ENCODE results near the gene TSPAN10.

The TSPAN10 gene

DNA sequence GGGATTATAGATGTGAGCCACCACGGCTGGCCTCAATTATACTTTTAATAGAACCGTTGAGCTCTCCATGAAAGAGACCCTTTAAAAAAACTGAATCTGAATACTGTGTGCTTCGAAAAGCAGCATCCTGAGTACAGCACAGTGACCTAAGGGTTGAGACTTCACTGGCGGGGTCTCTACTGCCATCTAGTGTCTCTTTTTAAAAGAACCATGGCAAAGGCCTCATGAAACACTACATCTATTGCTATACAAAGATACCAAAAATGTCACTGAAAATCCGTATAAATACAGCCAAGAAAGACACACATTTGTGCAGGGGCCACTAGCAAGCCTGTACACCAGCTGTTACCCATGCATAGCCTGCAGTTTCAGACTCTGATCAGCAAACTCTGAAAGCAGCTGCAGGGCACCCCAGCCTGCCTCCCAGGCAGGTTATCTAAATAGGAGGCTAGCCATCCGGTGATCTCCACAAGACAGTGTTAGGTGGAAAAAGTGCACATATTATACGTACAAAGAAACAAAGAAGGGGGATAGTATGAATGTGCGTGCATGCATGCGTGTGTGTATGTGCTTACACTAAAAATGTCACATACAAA lies 35.4 kb upstream of the TSPAN10 start:
- peak; percentile 77 for DNase-seq (ENCODE audit: low read depth)
- no peak overlapping the region for H3K4me3 ChIP-seq (ENCODE audit: control insufficient read depth, low read depth, low read length)
- TF ChIP-seq CTCF (conservative IDR thresholded peaks at IDR 0.05; ENCODE audit: control insufficient read depth, insufficient read depth, low read depth, low read length) = peak; percentile 83

DNA sequence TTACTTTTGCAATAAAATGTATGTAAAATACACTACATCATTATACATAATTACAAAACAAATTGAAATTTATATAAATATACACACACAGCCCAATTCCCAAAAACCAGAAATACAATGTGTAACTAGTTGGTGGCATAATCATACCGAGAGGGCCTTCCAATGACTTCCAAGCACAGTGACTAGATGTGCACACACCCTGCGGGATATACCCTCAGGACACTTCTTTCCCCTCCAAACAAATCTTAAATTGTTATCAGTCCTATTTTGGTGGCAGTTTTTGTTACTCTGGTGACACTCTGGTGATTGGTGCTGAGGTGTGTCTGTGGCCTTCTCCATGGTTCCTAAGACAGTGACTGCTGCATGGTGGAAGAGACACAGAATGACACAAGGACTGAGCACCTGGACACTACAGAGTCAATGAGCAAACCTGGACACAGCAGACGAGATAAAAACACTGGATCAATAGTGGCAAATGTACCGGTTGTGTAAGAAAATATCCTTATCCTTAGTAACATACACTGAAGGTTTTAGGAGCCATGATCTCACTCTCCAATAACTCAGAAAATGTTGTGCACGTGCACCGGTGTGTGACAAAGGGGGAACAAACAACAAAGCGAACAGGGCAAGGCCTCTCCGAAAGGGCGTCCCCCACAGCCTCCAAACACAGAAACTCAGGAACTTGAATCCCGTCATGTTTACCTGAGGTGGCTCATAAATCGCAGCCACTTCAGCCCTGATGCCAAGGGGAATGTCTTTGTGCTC lies 33.0 kb upstream of the TSPAN10 start:
- TF ChIP-seq CTCF (conservative IDR thresholded peaks at IDR 0.05; ENCODE audit: control insufficient read depth, insufficient read depth, low read depth, low read length) = no peak
- DNase-seq (ENCODE audit: low read depth) = no peak
- no peak overlapping the region for H3K4me3 ChIP-seq (ENCODE audit: control insufficient read depth, low read depth, low read length)

DNA sequence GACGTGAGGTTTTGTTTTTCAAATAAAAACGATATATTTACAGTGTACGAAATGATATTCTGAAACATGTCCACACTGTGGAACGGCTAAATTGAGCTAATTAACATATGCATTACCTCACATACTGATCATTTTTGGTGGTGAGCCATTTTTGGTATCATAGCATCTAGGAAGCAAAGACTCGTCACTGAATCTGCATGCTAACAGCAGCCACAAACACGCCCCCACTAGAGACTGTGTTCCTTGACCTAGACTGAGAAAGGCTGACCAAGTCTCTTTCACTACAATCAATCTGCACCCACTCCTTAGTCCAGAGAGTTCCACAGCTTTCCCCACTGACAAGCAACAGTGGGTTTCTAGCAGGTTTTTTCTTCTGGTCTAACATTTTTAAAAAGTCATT lies 29.6 kb upstream of the TSPAN10 start:
- DNase-seq (ENCODE audit: low read depth) = peak; percentile 55
- H3K4me3 ChIP-seq (ENCODE audit: control insufficient read depth, low read depth, low read length) = no peak overlapping the region
- TF ChIP-seq CTCF (conservative IDR thresholded peaks at IDR 0.05; ENCODE audit: control insufficient read depth, insufficient read depth, low read depth, low read length) = no peak

DNA sequence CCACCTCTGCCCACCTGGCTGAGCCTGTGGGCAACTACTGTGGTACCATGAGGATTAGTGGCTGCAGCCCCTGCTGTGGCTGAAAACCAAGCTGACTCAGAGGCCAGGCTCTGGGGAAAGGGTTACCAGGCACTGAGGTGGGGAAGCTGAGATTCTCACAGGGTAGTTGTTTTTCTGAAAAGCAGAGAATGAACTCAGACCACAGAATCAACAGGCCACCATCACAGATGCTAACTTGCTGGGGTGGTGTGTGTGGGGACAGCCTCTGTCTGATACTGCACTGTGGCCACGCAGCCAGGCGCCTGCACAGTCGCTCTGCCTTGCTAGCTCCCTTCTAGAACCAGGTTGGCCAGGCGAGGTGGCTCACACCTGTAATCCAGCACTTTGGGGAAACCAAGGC lies 28.9 kb upstream of the TSPAN10 start:
- DNase-seq (ENCODE audit: low read depth) = peak; percentile 58
- no peak for TF ChIP-seq CTCF (conservative IDR thresholded peaks at IDR 0.05; ENCODE audit: control insufficient read depth, insufficient read depth, low read depth, low read length)
- H3K4me3 ChIP-seq (ENCODE audit: control insufficient read depth, low read depth, low read length) = no peak overlapping the region

DNA sequence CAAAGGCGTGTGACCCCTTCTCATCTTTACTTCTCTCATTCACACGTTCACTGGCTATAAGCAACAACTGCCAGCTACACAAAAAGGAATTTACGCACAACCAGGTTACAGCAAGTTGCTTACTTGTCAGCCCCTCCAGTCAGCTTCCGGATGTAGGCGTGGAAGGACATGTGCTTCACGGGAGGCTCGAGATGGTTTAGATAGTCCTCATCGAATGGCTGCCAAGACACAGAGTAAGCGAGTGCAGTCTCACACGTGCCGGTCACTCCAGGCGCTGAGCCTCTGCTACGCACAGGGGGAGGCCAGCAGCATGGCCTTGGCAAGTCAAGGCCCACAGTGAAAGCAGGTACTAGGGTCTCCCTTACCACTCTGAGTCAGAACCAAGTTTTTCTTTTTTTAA lies 28.4 kb upstream of the TSPAN10 start:
- DNase-seq (ENCODE audit: low read depth) = peak; percentile 54

DNA sequence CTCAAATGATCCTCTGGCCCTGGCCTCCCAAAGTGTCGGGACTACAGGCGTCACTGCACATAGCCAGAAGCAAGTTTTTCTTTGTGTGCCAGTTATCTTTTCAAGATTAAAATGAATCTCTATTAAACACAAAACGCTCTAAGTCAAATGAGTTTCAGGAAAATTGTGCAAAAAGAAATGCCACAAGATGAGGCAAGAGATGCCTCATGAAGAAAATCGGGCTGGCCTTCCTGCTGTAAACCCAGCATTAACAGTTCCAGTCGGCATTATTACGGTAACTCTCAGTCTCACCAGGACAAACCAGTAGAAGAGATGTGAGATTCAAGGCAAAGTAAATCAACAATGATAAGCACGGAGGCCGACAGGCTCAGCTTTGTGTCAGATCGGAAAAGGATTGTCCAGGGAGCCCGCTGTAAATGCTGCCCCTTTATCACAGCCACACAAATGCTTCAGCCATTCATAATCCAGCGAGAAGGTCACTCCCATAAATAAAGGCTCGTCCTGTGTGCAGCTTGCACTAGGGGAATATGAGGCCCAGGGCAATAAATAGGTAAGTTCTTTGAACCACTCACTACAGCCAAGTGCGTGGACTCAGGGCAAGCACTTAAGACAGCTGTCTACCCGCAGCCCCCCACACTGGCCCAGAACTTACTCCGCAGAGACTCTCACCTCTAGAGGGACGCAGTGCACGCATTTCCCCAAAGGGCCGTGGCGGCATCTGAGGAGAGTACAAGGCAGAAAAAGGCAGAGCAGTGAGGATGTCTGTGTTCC lies 27.3 kb upstream of the TSPAN10 start:
- no peak for DNase-seq (ENCODE audit: low read depth)
- TF ChIP-seq CTCF (conservative IDR thresholded peaks at IDR 0.05; ENCODE audit: control insufficient read depth, insufficient read depth, low read depth, low read length) = no peak
- H3K4me3 ChIP-seq (ENCODE audit: control insufficient read depth, low read depth, low read length) = no peak overlapping the region

More for the DNA sequence above, 28.4 kb upstream of the TSPAN10 start:
- TF ChIP-seq CTCF (conservative IDR thresholded peaks at IDR 0.05; ENCODE audit: control insufficient read depth, insufficient read depth, low read depth, low read length) = no peak
- H3K4me3 ChIP-seq (ENCODE audit: control insufficient read depth, low read depth, low read length) = no peak overlapping the region

Data from fibroblast of mammary gland (primary cell).